NCI-H446 treated with DMSO at 0.1 percent for 48 hours (cell line): ENCODE results near the gene ADAMTSL4.

Experiments
- DNase-seq: peaks from one replicate; lab custom pipeline; 2025; lab: John Stamatoyannopoulos, UW

The ADAMTSL4 gene

DNA sequence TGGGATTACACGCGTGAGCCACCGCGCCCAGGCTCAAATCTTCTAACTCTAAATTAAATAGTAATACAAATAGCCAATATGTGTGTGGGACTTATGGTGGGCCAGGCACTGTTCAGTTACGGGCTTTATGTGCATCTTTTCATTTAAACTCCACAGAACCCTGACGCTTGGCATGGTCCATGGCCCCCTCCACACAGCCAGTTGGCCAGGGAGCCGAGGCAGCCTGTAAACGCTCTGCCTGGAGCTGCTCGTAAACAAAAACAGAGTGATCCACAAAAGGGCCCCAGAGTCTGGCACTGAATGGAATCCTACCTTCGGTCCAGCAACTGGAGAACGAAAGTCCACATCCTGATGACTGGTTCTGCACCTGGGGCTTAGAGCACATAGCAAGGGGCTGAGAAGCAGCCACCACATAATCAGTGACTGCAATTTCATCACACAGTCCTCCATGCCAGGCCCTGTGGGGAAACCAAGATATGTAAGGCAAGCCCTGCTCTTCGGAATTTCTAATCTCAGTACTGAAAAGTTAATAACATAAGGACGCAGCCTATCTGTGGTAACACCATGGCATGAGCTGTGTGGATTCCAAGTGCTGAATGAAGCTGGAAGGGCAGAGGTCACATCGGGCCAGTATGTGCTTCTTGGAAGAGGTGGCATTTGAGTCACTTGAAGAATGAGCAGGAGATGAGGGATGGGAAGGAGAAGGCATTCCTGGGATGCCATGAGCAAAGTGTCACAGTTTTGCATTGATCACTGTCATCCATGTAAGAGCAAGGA lies 13.5 kb upstream of the ADAMTSL4 start:
- no peak for DNase-seq

DNA sequence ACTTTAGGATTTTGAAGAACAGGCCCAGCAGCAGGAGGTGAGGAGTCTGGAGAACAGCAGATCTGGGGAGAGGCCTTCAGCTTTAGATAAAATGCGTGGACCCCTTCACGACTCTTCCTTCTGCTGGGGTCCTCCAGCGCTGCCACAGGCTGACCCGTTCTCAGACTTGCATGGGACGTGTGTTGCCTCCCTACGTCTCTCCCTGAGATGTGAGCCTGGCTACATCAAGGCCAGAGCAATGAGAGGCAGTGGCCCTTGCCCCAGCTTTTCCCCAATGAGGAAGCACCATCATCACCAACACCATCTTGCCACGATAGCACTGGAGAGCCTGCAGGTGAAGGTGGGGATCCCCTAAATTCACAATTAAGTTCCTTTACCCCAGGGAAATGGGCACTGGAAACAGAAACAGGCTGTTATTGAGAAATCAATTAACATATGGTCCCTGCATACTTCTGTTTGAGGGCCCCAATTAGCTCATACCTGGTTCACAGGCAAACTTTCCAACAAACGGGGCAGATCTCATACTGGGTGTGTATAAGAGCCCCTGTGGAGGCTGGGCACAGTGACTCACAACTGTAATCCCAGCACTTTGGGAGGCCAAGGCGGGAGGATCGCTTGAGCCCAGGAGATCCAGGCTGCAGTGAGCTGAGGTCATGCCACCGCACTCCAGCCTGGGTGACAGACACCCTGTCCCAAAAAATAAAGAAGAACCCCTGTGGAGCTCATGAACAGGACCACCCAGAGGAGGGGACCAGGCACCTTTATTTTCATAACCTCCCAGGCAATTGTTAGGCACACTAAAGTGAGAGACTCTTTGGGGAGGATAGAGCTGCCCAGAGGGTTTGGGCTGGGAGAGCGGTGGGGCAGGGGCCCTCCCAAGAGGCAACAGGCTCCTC lies 12.1 kb upstream of the ADAMTSL4 start:
- DNase-seq = no peak

DNA sequence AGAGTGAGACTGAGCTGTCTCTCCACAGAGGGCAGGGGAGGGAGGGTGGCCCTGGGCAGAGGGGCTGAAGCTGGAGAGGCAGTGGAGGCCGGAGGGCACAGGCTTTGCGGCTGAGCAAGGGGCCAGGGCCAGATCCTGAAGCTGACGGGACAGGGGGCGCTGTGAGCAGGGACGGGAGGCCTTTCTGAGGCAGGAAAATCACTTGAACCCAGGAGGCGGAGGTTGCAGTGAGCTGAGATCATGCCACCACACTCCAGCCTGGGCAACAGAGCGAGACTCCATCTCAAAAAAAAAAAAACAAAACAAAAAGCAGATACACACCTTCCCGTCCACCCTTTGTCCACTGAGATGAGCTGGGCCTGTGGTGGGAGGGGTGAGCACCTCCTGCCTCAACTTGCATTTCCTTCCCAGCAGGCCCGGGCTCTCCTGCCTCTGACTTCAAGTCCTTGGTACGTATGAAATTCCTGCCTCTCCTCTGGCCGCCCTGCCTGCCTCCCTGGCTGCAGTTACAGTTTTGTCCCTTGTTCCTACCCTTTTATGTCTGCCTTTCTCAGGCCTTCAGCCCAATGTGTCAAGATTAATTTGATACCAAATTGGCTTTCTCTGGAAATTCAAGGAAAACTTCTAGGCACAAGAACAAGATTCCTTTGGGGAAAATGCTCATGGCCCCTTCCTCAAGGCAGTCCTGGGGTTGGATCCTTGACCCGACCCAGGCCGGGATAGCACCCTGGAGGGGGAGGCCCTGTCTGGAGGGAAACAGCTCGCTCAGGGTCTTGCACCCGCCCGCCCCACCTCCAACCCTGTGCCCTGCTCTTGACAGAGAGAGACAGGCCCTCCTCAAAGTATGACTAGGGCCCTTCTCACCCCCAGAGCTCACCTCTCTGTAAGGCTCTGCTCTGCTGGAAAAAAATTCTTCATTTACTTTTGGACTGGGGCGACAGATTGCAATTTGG lies 11.2 kb upstream of the ADAMTSL4 start:
- no peak for DNase-seq

DNA sequence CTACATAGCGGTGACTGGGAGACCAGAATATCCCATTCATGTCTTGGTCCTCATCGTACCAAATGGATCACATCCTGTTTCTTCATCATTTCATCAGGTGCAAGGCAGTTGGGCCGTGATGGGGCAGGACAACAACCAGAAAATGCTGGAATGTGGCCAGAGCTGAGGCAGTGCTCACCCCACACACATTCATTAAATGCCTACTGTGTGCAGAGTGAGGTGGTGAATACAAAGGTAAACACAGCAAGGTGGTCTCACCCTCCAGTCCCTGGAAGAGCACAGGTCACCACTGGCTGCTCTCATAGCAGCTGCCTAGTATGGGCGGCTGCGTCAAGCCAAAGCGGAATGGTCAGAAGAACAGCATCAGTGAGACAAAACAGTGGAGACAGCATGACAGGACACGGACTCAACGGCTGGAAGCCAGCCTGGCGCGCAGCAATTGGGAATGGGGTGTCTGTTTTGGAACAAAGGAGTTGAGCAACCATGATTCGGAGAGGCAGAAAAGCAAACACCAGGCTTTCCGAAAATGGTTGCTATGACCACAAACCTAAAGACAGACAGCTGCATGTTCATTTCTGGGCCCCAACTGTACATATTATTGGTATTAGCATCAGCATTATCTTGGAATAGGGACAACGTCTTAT lies 5.6 kb upstream of the ADAMTSL4 start:
- DNase-seq = no peak

DNA sequence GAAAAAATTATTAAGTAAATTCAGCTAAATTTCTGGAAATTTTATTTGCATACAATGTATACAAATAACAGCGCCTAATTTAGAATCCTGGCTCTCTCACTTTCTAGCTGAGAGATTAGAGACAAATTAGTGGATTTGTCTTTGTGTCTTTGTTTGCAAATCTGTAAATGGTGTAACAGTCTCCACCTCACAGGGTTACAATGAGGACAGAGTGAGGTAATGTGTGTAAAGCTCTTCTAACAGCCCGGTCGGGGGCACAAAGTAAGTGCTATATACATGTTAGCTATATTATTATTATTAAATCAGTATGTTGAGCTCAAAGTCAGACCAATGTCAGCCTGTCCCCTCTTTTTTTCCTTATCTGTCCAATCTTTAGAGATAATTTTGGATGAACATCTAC lies 5.0 kb upstream of the ADAMTSL4 start:
- DNase-seq = no peak

DNA sequence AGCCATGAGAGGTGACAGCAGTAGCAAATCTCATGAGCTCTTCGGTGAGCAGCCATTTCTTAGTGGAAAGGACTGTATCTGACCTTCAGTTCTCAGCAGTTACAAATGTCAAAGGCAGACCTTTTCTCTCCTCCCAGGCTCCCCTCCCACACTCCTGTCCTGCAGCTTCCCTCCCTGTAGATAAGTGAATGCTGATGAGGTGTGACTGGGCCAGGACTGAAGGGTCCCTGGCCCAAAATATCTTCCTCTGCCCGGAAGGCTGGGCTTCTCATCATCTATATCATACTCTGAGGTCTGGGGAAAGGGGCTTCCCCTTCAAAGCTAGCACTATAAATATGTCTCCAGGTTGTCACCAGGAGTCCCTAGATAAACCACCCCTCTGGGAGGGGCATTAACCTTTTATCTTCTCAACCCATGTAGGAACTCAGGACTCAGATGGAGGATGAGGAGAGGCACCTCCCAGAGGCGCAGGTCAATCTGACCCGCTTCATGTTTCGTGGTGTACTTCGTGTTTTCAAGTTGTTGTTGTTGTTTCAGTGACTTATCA lies 3.6 kb upstream of the ADAMTSL4 start:
- no peak for DNase-seq

DNA sequence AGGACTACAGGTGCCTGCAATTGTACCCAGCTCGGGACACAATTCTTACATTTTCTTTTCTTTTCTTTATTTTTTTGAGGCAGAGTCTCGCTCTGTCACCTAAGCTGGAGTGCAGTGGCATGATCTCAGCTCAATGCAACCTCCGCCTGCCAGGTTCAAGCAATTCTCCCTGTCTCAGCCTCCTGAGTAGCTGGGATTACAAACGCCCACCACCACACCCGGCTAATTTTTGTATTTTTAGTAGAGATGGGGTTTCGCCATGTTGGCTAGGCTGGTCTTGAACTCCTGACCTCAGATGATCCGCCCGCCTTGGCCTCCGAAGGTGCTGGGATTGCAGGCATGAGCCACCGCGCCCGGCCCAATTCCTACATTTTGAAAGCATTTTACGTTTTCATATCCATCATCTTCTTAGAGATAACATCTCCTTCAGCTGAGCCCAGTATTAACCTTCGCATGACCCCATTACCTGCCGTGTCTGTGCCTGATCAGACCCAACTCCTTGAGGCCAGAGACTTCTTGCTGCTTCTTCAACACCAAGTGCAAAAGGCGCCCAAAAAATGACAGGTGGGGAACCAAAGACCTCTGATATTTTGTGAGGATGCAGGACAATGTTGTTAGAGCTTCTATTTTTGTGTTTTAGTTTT lies 2.8 kb upstream of the ADAMTSL4 start:
- no peak for DNase-seq

DNA sequence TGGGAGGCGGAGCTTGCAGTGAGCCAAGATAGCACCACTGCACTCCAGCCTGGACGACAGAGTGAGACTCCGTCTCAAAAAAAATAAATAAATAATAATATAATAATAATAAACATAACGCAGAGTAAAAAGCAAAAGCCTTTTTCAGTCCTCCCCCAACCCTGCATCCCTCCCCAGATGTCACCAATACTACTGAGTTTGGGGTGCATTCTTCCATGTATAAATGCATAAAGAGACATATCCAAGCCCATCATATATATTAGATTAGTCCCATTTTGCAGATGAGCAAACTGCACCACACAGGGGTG lies 930 bp upstream of the ADAMTSL4 start:
- DNase-seq = no peak

DNA sequence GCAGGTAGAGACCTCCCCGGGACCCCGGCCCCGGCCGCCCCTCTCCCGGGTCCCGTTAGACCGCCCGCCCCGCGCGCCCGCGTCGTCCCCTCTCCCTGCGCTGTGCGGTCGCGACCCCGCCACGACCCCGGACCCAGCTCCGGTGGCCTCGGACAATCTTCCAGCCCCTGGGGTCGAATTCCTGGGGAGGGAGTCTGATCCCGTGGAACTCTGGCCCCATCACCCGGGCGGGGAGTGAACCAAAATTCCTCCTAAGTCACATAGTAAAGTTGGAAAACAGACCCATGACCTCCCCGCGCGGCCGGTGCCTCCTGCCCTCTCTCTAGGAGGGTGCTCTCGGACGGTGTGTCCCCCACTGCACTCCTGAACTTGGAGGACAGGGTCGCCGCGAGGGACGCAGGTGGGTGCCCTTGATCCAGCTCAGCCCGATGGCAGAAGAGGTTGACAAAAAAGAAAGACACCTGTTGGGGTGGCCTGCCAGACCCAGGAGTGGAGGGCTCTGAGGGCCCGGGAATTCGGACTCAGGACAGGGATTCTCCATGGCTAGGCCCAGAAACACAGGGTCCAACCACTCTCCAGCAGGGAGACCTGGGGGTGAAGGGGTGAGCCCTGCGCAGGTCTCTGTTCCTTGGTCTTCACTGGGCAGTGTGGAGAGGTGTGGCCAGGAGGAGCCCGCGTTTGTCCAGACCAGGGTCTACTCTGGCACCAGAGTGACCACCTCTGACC lies 451 bp downstream of the ADAMTSL4 start:
- no peak for DNase-seq

DNA sequence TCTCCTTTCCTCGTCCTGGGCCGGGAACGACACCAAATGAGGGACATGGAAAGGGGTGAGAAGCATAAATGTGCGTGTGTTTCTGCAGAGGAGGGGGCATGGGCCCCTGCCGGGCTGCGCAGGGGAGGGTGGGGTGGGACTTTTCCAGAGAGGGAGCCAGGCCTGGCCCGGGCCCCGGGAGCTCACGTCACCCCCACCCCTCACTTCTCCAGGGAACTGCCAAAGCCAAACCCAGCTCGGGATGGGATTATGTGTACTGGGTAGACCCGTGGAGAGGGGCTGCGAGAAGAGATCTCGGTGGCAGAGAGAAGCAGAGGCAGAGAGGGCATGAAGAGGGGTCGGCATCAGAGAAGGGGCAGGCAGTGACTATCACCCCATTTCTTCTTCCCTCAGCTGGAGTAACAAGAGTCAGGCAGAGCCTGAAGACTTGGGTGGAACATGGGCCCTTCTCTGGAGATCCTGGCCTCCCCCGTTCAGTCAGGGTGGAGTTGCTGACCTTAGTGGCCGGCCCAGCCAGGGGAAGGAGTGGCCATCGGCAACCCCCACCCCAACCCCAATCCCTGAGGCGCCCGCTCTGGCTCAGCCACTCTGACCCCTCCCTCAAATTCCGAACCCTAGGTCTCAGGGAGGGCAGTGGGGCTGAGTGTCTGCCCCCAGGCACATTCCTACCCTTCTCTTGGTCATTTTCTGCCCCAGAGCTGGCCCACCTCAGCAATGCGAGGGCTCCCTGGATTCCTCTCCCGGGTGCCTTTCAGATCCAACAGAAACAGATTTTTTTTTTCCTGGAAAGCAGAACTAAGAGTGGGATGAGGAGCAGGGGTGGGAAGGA lies 1.2 kb downstream of the ADAMTSL4 start:
- no peak for DNase-seq

DNA sequence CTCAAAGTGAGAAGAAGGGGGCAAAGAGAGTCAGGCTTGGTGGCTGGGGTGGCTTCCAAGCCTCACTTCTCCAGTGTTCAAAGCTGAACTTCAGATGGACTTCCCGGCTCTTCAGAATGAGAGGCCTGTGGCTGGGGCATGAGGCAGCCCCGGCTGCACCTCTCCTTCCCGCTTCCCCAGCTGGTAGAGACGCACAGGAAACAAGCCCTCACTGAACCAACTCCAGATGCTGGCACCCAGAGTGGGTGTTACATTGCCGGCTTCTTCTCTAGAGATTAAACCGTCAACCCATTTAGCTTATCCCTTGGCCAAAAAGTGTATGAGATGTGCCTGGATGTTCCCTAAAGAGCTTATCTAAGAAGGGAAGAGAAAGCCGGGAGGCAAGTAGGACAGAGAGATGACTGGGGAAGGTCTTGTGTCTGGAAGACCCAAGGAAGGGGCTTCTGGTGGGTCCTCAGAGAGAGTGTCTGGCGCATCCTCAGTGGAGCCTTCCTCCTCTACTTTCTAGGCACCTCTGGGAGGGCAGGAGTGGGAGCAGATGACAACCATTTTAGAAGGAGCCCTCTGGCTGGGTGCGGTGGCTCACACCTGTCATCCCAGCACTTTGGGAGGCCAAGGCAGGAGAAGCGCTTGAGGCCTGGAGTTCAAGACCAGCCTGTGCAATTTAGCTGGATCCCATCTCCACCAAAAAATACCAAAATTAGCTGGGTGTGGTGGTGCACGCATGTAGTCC lies 2.0 kb downstream of the ADAMTSL4 start:
- no peak for DNase-seq

DNA sequence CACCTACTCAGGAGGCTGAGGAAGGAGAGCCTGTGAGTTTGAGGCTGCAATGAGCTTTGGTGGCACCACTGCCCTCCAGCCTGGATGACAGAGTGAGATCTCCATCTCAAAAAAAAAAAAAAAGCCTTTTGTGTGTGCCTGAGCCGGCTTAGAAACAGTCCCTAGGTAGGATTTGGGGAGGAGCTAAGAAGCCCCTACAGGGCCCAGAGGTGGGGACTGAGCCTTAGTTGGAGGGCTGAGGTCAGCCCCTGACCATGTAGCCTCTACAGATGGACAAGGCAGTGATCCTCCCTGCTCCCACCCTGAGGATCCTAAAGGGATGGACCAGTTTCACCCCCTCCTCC lies 2.5 kb downstream of the ADAMTSL4 start:
- DNase-seq = no peak

DNA sequence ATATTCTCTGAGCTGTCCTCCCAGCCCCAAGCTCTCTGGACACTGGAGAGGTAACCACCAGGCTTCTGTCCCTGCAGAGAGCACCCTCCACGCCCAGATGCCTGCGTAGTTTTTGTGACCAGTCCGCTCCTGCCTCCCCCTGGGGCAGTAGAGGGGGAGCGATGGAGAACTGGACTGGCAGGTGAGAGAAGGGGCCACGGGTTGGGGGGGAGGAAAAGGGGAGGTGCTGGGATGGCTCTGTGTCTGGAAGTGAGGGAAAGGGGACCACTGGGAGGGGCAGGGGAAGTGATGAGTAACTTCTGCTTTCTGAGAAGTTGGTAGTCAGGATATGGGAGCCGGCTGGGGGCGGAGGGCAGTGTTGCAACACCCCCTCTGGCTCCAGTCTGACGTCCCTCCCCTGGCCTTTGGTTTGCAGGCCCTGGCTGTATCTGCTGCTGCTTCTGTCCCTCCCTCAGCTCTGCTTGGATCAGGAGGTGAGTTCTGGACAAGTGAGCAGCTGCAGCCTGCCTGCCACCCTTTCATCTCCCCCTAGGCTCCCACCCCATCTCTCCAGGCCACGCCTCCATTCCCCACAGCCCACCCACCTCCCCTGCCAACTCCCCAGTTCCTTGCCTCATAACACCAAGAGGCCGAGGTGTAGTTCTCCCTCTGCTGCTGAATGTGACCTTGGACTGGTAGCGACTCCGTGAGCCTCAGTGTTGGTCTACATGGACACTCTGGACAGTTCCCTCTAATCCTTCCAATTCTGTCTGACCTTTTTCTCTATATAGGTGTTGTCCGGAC lies 3.1 kb downstream of the ADAMTSL4 start:
- no peak for DNase-seq

DNA sequence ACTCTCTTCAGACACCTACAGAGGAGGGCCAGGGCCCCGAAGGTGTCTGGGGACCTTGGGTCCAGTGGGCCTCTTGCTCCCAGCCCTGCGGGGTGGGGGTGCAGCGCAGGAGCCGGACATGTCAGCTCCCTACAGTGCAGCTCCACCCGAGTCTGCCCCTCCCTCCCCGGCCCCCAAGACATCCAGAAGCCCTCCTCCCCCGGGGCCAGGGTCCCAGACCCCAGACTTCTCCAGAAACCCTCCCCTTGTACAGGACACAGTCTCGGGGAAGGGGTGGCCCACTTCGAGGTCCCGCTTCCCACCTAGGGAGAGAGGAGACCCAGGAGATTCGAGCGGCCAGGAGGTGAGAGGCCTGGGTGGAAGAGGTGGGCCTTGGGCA lies 3.7 kb downstream of the ADAMTSL4 start:
- no peak for DNase-seq

DNA sequence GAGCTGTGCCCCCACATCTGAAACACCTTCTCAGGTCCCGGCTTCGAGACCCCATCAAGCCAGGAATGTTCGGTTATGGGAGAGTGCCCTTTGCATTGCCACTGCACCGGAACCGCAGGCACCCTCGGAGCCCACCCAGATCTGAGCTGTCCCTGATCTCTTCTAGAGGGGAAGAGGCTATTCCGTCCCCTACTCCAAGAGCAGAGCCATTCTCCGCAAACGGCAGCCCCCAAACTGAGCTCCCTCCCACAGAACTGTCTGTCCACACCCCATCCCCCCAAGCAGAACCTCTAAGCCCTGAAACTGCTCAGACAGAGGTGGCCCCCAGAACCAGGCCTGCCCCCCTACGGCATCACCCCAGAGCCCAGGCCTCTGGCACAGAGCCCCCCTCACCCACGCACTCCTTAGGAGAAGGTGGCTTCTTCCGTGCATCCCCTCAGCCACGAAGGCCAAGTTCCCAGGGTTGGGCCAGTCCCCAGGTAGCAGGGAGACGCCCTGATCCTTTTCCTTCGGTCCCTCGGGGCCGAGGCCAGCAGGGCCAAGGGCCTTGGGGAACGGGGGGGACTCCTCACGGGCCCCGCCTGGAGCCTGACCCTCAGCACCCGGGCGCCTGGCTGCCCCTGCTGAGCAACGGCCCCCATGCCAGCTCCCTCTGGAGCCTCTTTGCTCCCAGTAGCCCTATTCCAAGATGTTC lies 4.3 kb downstream of the ADAMTSL4 start:
- DNase-seq = no peak

DNA sequence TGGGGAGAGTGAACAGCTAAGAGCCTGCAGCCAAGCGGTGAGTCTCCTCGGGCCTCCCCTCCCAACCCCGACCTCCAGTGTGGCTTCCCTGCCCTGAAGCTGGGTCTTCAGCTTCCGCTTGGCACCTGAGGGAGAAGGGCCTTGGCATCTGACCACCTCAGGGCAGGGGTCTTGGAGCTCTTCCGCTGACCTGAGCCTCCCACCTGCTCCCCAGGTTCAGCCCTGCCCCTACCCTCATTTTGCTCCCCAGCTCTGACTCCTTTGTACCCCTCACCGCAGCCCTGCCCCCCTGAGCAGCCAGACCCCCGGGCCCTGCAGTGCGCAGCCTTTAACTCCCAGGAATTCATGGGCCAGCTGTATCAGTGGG lies 4.9 kb downstream of the ADAMTSL4 start:
- DNase-seq = no peak

DNA sequence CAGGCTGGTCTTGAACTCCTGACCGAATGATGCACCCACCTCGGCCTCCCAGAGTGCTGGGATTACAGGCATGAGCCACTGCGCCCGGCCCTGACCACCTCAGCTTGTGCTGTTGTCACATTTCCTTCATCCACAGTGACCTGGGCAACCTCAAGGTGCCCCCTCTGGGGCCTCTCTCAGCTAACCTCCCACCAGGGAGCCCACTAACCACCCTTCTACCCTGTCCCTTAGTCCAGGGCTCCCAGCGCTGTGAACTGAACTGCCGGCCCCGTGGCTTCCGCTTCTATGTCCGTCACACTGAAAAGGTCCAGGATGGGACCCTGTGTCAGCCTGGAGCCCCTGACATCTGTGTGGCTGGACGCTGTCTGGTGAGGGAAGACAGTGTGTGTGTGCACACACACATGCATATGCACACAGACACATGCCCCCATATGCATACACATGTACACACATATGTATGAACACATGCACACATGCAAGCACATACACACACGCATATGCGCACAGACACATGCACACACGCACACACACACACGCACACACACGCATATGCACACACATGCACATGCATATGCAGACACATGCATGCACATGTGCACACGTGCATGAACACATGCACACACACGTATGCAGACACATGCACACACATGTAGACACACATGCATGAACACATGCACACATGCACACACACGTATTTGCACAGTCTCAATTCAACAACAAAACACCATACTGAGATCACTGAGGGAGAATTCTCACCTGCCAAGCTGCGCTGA lies 6.2 kb downstream of the ADAMTSL4 start:
- DNase-seq = no peak
